ENCODE data around the gene WDR74. TPM values are rescaled to one million over a fixed set of nuclear protein-coding genes. Genes with fewer than 3 reads are reported as not detected.
"Not testable (repeated sequence)": the region's sequence is repeated elsewhere in the genome, so short reads cannot be mapped to it uniquely, and the experiment has no call there.

The WDR74 gene
- total RNA-seq, 1 experiment from 2014 or later, result 72.4 TPM

- peak overlapping the region; percentile 76 for H2AFZ ChIP-seq
- H3K27me3 ChIP-seq (ENCODE audit: insufficient read depth, low read depth), result no peaks in the 10 kb centered on the region
- ChIA-PET CTCF (interaction anchor here (0.5 kb wide), 1 partner anchor 234 kb away, joined by 3 read pairs; no protein-coding TSS in a partner anchor), POLR2A (ENCODE audit: unreplicated experiment) (interaction anchor here (0.6 to 0.7 kb wide), 3 partner anchors 10 to 275 kb away, joined by 3 to 5 read pairs (median 3); partner anchors contain the start of genes C11orf98 and CSKMT)
- H3K27ac ChIP-seq, result peak overlapping the region; percentile 77
- H3F3A ChIP-seq (ENCODE audit: insufficient read depth, low read depth), result peaks cover 26% of the 10 kb centered on the region
- H3K4me3 ChIP-seq, result peak overlapping the region; percentile 100
- H3K9me2 ChIP-seq (ENCODE audit: insufficient read depth), result no peaks in the 10 kb centered on the region
- no peaks in the 10 kb centered on the region for H3K9me3 ChIP-seq (ENCODE audit: insufficient read depth, low read depth)
- H3K4me2 ChIP-seq, result peak overlapping the region; percentile 100
- TF ChIP-seq CTCF (conservative IDR thresholded peaks at IDR 0.05), result no peak
- TF ChIP-seq EZH2 (IDR thresholded peaks at IDR 0.05; ENCODE audit: low read depth), result no peak
- peaks cover 24% of the 10 kb centered on the region for H4K20me1 ChIP-seq (ENCODE audit: insufficient read depth)
- no TSS peak for BruUV-seq (replicated peaks)
- H3K4me1 ChIP-seq (replicated peaks; ENCODE audit: insufficient read depth), result peaks cover 22% of the 10 kb centered on the region
- DNase-seq, result peak in 1 of 2 experiments; percentile 32
- intact Hi-C loops (cut with micrococcal nuclease; ENCODE audit: unreplicated experiment), result loop anchor here (1.0 to 2.0 kb wide), 2 partner anchors 8 to 44 kb away; partner anchors contain the start of genes TMEM179B and WDR74
- peaks cover 30% of the 10 kb centered on the region for H3K36me3 ChIP-seq (ENCODE audit: low read depth)
- H3K79me2 ChIP-seq (ENCODE audit: low read depth), result peaks cover 57% of the 10 kb centered on the region
These were observed 8.4 kb downstream of the WDR74 start for GRCh38 chr11:62830904-62831519.

DNA sequence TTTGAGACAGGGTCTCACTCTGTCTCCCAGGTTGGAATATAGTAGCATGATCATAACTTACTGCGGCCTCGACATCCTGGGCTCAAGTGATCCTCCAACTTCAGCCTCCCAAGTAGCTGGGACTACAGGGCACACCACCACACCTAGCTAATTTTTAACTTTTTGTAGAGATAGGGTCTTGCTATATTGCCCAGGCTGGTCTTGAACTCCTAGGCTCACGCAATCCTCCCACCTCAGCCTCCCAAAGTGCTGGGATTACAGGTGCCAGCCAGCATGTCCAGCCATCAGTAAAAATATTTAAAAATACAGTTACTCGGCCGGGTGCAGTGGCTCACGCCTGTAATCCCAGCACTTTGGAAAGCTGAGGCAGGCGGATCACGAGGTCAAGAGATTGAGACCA is 11.3 kb downstream of the WDR74 start:
- H3K27me3 ChIP-seq (ENCODE audit: insufficient read depth, low read depth), result not testable (repeated sequence)

DNA sequence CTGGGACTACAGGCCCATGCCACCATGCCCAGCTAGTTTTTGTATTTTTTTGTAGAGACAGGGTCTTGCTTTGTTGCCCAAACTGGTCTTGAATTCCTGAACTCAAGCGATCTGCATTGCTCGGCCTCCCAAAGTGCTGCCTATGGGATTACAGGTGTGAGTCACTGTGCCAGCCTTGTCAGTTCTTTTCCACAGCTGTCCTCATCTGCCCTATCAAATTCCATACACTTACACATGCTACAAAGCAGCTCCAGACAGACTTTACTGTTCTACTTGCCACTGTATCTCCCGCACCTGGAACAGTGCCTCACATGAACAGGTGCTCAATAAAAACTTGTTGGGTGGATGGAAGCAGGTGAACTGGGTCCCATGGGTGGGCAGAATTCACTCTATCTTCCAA is 15.7 kb downstream of the WDR74 start:
- Histone ChIP-seq H2AFZ (no peak overlapping the region), H3K79me2 (ENCODE audit: low read depth) (peaks cover 18% of the 10 kb centered on the region), H3K4me1 (replicated peaks; ENCODE audit: insufficient read depth) (no peaks in the 10 kb centered on the region), H3K9me2 (ENCODE audit: insufficient read depth) (no peaks in the 10 kb centered on the region), H3K4me3 (no peak overlapping the region), H3K9me3 (ENCODE audit: insufficient read depth, low read depth) (no peaks in the 10 kb centered on the region), H3K27ac (no peak overlapping the region), H3K4me2 (no peak overlapping the region), H3K27me3 (ENCODE audit: insufficient read depth, low read depth) (no peaks in the 10 kb centered on the region), H3F3A (ENCODE audit: insufficient read depth, low read depth) (peaks cover 23% of the 10 kb centered on the region; the same call in 1 of the 2 replicates), H4K20me1 (ENCODE audit: insufficient read depth) (peaks cover 15% of the 10 kb centered on the region; the same call in 1 of the 2 replicates), H3K36me3 (ENCODE audit: low read depth) (peaks cover 62% of the 10 kb centered on the region)
- TF ChIP-seq EZH2 (IDR thresholded peaks at IDR 0.05; ENCODE audit: low read depth) (no peak), CTCF (conservative IDR thresholded peaks at IDR 0.05) (no peak)
- CTCF ChIA-PET, result no interaction called here
- no TSS peak for BruUV-seq (replicated peaks)
- peak in 1 of 2 experiments; percentile 22 for DNase-seq
- POLR2A ChIA-PET (ENCODE audit: unreplicated experiment), result no interaction called here
- intact Hi-C loops (cut with micrococcal nuclease; ENCODE audit: unreplicated experiment), result no loop called here

More for the DNA sequence above, 11.3 kb downstream of the WDR74 start:
- H3K9me2 ChIP-seq (ENCODE audit: insufficient read depth); BruUV-seq (replicated peaks); intact Hi-C loops (cut with micrococcal nuclease; ENCODE audit: unreplicated experiment); H3K4me2 ChIP-seq; CTCF ChIA-PET; H3K27ac ChIP-seq; H2AFZ ChIP-seq; H3K9me3 ChIP-seq (ENCODE audit: insufficient read depth, low read depth); H3K4me3 ChIP-seq: not testable (repeated sequence)
- H3K79me2 ChIP-seq (ENCODE audit: low read depth), result peaks cover 46% of the 10 kb centered on the region
- H3K4me1 ChIP-seq (replicated peaks; ENCODE audit: insufficient read depth), result peaks cover 18% of the 10 kb centered on the region
- peaks cover 13% of the 10 kb centered on the region; the same call in 1 of the 2 replicates for H3F3A ChIP-seq (ENCODE audit: insufficient read depth, low read depth)
- POLR2A ChIA-PET (ENCODE audit: unreplicated experiment), result interaction anchor here (0.5 kb wide), 1 partner anchor 1435 kb away, joined by 3 read pairs; no protein-coding TSS in a partner anchor
- DNase-seq, result peak in 1 of 2 experiments; percentile 33
- peaks cover 24% of the 10 kb centered on the region for H4K20me1 ChIP-seq (ENCODE audit: insufficient read depth)
- H3K36me3 ChIP-seq (ENCODE audit: low read depth), result peaks cover 51% of the 10 kb centered on the region
